Fibroblast of peridontal ligament (primary cell): ENCODE measurements around the gene TNFAIP8L1.

Source experiments
- DNase-seq: peaks from one replicate; pipeline ENCODE4 v3.0.0-alpha.2; 2010; ENCODE audit errors: extremely low read depth

The TNFAIP8L1 gene

GRCh38 chr19:4609878-4610511, 29.3 kb upstream of the TNFAIP8L1 start:
- no peak for DNase-seq

GRCh38 chr19:4613254-4613751, 26.0 kb upstream of the TNFAIP8L1 start:
- DNase-seq = no peak

- no peak for DNase-seq
These were observed 21.3 kb upstream of the TNFAIP8L1 start for GRCh38 chr19:4618019-4618418.

- no peak for DNase-seq
These were observed 19.5 kb upstream of the TNFAIP8L1 start for GRCh38 chr19:4619668-4620294.

GRCh38 chr19:4620675-4621074, 18.6 kb upstream of the TNFAIP8L1 start:
- no peak for DNase-seq

DNA sequence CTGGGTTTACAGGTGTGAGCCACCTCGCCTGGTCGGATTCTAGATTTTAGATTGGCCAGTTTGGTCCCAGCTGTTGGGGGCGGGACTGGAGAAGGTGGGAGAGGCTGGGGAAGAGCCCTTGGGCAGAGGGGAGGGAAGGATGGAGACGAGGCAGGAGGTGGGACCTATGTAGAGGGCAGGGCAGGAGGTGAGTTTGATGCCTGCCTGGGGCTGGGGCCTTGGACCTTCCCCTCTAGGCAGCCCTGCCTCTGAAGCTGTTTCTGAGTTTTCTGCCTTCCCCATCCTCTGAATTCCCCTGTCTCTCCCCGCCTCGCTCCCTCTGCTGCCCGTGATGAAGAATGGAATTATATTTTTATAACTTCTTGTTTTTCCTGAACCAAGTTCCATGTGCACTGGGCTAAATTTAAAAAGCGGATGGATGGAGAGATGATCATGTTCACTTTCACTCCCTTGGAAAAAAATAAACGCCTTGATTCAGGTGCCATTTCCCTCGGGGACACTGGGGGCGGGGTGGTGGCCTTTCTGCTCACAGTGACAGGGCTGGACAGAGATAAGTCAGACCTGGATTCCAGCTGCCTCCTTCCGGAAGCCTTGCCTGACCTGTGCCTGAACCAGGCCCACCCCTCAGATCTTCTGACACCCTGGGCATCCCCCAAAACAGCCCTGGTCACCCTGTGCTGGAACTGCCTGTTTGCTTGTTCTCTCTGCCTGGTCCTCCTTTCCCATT, 16.5 kb upstream of the TNFAIP8L1 start:
- no peak for DNase-seq

DNA sequence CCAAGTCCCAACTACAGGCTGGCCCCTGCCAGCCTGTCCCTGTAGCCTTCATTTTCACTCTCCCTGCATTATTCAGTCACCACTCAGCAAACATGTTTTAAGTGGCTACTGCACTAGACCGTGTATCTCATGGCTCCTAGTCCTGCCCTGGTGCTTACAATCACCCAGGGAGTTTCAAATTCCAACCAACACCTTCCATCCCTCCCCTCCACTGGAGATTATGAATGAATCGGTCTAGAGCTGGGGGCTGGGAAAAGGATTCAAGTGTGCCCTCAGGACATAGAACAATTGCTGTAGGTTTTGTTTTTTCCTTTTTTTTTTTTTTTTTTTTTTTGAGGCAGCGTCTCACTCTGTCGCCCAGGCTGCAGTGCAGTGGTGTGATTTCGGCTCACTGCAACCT, 15.0 kb upstream of the TNFAIP8L1 start:
- DNase-seq = no peak

DNA sequence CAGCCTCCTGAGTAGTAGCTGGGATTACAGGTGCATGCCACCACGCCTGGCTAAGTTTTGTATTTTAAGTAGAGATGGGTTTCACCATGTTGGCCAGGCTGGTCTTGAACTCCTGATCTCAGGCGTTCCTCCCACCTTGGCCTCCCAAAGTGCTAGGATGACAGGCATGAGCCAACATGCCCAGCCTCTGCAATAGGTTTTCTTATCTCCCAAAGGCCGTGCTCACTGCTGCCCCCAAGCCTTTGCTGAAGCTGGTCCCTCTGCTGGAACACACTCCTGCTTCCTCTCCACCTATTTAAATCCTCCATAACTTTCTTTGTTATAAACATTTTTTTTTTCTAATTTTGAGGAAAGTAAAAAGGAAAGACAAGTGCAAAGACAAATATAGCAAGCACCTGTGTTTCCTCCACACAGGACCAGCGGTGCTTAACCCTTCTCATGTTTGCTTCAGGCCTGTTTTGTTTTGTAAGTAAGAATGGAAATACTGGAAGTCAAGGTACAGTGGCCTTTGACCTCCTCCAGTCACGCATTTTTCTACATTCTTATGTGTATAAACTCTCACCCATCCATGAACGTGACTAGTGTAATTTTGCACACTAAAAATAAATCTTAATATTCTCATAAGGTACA, 14.5 kb upstream of the TNFAIP8L1 start:
- peak; percentile 19 for DNase-seq

DNA sequence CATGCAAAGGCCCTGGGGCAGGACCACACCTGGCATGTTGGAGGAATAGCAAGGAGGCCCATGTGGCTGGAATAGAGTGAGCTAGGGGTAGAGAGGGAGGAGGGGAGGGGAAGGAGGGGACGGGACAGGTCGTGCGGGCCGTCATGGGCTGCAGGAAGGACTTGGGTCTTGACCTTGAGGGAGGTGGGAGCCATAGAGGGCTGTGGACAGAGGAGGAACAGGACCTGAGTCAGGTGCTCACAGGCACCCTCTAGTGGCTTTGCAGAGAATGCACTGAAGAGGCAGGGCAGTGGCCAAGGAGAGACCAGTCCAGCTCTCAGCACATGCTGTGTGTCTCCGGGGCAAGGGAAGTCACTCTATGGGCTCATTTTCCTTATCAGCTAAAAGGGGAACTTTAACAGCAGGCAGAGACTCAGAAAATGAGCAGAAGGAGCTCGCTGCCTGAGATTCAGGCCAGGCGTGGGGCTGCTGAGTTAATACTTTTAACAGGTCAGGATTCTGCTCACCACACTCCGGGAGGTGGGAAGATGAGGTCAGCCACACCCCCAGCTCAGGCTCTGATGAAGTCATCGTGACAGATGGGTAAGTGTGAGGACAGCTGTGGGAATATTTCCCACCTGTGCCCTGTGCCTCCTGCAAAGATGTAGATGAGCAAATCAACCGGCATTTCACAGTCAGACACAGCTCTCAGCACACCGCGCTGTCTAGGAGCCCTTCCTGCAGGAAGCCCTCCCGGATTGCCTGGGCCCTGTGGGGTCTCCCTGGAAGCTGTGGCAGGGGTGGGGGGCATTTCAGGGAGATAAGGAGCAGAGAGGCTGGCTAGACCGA, 6.0 kb upstream of the TNFAIP8L1 start:
- DNase-seq = peak; percentile 44

- no peak for DNase-seq
These were observed 3.6 kb upstream of the TNFAIP8L1 start for GRCh38 chr19:4635754-4636116.

DNA sequence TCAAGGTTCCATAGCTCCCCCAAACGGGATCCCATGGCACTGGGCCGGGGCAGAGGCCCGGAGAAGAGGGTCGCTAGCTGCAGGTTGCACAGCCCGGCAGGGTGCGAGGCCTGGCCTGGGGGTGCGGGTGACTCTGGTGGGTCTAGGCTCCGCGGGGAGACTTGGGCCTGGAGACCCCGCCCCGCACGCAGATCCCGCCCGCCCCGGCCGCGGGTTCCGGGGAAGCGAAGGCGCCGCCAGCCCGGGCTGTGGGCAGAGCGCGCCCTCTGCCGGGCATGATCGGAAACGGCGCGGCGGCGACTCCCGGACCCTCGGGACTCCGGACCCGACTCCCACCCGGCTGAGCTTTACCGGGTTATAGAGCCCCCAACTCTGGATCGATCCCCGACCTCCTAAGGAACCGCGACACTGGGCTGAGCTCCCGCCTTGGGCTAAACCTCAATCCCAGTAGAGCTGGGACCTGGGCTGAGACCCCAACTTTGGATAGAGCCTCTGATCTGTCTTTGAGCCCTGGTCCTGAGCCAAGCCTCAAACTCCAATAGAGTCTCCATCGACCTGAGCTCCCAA, 3.1 kb upstream of the TNFAIP8L1 start:
- DNase-seq = peak; percentile 29

GRCh38 chr19:4636761-4637160, 2.6 kb upstream of the TNFAIP8L1 start:
- DNase-seq = no peak

GRCh38 chr19:4638317-4638716, 999 bp upstream of the TNFAIP8L1 start:
- DNase-seq = no peak

DNA sequence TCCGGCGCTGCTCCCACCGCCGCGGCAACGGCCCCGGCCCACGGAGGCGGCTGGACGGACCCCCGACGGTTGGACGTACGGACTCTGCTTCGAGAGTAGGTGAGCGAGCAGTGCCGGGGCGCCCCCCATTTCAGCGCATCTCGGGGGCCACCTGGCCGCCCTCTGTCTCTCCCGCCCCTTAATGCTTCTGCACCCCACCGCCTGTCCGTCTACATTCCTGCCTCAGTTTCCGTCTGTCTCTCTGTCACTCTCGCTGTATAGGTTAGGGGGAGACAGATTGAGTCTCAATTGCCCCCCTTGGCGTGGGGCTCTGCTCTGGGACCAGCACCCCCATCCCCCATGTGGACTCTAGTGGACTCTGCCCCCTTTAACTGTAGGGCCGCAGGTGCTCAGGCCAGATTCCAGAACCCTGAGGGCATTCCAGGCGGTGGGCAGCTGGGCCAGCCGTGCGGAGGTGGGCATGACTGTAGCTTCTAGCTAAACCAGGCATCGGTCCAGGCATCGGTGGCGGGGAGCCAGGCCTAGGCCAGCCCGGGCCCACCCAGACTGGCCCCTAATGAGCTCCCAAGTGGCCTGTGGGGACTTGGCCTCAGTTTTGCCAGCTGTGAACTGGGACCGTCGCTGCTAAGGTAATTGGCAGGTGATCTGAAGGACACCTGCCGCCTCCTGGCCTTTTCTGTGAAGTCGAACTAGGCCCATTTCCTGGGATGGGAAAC, 373 bp downstream of the TNFAIP8L1 start:
- DNase-seq = no peak

DNA sequence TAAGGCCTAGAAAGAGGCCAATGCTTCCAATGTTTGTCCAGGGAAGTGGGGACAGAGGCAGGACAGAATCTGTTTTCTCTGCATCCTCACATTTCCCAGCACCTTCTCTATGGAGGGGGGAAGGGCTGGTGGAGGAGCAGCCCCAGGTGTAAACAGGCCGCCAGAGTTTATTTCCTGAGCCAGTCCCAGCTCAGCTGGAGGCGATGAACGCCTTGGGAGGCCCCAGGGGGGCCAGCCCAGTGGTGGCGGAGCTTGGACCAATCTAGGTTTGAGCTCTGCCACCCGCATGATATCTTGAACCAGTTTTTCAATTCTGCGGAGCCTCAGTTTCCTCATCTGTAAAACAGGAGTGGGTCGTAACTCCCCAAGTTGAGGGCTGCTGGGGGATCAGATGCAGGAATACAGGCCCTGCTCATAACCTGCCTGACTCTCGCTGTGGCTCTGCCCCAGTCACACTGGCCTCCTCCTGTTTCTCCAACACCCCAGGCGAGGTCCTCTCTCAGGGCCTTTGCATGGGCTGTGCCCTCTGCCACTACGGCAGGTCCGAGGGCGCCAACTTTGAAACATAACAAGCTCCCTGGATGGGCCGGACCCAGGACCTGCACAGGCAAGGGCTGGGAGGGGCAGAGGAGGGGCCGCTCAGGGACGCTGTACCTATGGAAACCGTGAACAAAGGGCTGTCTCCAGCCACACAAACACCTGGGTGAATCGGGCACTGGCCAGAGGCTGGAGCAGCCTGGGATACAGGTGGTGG, 1.1 kb downstream of the TNFAIP8L1 start:
- no peak for DNase-seq

DNA sequence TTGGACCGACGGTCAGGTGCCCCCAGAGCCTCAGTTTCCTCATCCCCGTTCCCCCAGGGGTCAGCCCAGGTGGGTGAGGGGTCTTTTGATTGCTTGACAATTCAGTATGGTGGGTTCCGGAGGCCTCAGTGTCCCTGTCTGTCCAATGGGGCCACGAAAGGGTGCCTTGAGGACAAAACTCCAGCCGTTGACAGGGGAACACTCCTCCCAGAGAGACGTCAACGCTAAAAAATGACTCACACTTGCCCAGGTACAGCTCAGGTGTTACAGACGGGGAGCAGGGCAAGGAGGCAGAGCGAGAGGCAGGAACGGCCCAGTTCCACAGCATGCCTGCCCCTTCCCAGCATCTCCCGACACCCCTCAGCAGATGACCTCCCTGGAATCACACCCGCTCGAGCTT, 1.8 kb downstream of the TNFAIP8L1 start:
- DNase-seq = no peak

DNA sequence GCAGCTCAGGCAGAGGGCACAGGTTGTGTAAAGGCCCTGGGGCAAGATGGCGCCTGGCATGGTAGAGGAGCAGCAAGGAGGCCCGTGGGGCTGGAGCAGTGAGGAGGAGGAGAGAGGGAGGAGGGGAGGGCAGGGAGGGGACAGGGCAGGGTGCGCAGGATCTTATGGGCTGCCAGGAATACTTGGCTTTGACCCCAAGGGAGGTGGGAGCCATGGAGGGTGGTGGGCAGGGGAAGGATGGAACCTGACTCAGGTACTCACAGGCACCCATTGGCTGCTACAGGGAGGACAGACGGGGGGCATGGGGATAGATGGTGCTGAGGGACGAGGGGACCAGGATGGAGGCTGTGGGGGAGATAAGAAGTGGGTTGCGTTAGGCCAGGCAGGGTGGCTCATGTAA, 3.3 kb downstream of the TNFAIP8L1 start:
- no peak for DNase-seq

DNA sequence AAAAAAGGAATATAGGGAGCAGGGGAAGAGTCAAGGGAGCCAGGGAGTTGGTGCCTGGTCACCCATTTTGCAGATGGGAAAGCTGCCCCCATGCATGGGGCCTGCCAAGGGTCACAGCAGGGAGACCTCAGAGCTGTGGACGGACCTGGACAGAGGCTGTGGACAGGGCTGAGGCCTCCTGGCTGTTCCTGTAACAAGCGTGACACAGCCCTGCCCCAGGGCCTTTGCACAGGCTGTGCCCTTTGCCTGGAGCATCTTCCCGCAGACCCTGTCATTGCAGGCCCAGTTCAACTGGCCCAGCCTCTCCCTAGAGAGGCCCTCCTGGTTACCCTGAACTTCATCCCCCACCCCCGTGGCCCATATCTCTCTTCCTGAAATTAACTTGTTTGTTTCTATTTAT, 6.4 kb downstream of the TNFAIP8L1 start:
- DNase-seq = no peak

- DNase-seq = no peak
These were observed 8.6 kb downstream of the TNFAIP8L1 start for GRCh38 chr19:4647676-4648644.
